HG02973 (cell line): ENCODE results near the gene HOXB5.

ENCODE experiments used
- ATAC-seq: cut with Tn5 transposase; IDR thresholded peaks from one replicate; pipeline ENCODE4 v1.9.1; 2021; ENCODE audit warnings: moderate library complexity; ENCODE audit not compliant: unreplicated experiment

HOXB5 gene

DNA sequence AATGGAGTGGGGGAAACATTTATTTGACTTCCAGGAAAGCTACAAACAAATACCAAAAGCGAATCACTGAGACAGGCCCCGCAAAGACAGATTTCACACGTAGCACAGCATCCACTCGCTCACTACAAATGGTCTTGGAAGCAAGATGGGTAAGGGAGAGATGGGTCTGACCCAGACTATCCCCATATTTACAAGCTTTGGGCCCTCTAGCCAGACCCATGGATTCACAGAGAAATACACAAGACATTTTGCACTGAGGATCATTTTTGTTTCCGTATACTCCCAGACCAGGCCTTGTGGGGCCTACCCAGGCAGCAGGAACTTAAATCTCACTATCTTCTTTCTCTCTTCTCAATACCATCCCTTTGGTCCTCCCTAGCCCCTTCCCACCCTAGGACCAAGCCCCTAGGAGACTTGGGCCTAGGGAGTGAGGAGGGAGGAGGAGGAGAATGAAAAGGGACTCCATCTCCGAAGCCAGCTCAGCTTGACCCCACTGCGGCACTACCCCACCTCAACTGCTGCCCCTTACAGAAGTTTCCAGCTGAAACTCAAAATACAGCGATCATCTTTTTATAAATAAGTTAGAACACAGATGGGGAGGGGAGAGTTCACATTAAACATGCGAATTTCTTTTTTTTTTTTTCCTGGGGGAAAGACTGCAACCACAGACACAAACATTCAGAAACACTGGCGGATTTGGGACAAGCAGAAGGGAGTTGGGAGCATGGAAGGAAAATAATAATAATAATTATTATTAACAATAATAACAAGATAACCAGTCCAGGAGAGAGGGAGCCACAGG, 2.1 kb downstream of the HOXB5 start:
- no peak for ATAC-seq

DNA sequence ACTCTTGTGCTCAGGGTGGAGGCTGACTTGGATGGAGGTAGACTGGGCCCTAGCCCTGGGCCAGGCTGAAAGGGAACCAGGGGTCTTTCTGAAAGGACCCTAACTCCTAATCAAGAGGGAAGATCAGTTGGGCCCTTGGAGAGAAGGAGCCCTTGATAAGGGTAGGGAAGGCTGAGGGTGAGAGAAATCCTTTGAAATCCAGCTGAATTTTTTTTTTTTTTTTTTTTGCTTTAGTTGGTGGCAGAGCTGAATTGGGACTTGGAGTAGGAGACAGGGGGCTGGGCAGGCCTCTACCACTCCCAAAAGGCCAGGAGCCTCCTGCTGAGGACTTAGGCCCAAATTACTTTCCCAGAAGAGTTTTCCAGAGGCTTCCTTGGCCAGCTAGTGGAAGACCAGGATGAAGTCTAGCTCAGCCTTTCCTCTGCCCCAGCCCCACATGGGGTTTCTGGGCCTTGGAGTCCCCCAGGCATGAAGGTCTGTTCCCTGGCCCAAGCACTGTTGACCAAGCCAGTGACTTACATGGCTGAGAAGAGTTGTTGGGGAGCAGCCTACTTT, 2.9 kb downstream of the HOXB5 start:
- no peak for ATAC-seq

DNA sequence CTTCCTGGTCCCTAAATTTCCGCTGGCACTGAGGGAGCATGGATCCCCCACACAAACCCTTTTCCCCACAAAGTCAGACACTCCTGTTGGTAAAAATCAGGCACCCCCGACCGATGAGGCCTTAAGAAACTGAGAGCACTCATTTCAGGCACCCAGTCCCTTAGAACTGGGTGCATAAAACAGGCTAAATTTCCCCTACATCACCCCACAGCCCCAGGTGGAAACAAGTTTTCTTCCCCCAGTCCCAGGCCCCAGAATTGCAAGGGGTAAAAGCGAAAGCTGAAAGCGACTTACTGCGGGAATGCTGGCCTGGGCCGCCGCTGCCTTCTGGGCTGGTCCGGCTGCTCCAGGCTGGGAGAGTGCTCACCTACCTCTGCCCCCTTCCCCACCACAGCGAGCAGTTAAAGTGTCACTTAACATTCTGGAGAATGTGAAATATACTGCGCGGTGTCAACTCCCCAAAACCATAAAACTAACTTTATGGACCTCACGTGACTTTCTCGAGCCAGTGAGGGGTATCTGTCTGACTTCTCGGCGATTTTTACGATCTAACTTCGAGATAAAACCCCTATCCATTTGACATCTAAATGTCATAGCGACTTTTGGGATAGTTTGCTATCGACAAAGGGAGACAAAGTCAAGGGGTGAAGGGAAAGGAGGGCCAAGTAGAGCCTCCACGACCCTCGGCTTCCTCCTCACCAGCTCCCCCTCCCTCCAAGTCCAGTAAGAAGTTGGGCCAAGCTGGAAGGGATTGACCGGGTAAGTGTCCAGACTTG, 3.6 kb downstream of the HOXB5 start, which contains the start of gene HOXB3:
TSS of gene HOXB3 (minus strand) at position 411 of the 776 bp plus-strand sequence. CDS start 37,767 bp downstream, outside the sequence.
- ATAC-seq = no peak

DNA sequence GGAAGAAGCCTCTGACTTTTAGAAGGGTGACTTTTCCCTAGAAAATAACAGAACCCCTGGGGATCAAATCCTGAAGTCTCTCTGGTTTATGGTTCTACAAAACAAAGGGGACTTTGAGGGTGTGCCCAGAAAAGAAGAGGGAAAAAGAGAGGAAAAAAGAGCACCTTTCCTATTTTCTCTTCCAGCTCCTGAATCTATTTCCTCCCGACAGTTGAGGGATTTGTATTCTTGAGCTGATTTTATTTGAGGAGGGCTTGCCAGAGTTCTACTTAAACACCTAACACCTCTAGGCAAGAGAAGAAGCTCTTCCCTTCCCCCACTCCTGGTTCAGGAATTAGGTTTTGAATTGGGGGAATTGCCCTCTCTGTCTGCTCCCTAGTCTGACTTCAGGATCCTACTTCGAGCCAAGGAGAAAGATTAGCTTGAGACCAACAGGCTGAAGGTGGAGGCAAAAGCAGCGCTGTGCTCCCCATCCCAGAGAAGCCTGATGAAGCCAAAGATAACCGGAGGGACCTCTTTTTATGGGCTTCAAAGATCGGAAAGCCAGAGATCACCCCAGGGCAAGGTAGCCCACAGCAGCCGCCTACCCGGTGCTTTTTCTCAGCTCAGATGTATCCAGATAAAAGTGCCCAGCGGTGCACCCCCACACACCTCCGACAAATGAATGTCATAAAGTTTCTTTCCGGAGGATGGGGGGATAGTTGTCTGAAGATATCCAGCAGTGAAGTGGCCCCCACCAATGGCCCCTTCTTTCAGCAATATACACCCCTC, 4.3 kb downstream of the HOXB5 start:
- ATAC-seq = no peak

DNA sequence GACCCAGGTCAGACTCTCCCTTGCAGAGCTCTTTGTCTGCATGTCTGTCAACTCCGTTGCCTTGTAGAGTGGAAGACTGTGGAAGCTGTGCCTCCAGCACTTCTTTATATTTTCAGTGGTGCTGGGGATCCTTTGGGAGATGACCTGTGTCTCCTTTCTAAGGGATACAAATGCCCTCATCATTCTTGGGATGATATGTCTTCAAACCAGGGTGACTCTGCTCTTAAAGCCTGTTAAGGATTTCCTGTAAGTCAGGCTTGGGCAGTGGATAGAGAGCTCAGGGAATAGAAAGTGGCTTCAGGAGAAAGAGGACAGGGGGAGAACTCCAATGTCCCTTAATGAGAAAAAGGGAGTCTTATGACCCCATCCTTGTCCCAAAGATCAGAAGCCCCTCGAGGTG, 5.1 kb downstream of the HOXB5 start:
- ATAC-seq = no peak

DNA sequence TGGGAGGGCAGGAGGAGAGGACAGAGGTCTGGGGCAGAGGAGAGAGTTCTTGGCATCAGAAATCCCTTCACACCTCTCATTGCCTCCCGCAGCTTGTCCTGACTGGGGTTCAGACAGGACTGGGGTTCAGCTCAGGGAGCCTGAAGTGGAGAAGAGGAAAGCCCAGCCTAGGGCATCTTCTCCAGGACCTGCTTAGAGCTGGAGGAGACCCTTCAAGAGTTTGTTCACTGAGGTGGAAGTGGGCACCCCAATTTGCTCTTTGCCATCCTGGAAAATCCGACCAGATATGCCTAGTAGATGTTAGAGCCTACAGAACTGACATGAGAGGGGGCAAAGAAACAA, 5.5 kb downstream of the HOXB5 start:
- ATAC-seq = no peak

DNA sequence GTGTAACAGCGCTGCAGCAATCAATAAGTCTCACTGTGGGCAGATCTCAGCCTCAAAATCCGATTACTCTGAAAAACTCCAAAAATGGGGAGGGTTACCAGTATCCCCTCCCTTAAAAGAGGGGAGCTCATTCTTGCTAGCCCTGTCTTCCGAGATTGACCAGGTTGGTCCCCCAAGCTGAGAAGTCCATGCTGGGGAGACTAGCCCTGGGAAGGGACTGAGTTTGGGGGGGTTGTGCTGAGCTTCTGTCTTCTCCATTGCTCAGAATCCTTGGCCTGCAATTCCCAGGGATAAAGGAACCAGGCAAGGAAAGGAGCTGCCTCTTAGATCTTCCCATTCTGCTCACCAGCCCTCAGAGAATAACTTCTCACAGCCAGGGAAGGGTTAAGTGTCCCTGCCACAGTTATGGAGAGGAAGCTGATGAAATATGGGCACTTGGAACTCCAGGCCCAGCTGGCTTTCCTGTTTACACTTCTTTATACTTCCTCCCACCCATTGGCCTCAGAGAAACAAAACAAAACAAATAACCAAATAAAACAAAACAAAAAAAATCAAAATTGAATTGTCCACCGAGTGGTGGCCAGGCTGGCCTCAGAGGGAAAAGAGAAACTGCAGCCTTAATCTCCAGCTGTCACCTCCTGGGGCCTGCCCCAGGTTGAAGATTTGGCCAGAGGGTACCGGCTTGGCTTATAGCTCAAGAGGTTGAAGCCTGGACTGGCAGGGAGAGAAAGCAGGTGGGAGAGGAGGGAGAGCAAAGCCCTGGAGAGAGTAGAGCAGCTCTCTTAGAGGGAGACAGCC, 6.1 kb downstream of the HOXB5 start:
- no peak for ATAC-seq

DNA sequence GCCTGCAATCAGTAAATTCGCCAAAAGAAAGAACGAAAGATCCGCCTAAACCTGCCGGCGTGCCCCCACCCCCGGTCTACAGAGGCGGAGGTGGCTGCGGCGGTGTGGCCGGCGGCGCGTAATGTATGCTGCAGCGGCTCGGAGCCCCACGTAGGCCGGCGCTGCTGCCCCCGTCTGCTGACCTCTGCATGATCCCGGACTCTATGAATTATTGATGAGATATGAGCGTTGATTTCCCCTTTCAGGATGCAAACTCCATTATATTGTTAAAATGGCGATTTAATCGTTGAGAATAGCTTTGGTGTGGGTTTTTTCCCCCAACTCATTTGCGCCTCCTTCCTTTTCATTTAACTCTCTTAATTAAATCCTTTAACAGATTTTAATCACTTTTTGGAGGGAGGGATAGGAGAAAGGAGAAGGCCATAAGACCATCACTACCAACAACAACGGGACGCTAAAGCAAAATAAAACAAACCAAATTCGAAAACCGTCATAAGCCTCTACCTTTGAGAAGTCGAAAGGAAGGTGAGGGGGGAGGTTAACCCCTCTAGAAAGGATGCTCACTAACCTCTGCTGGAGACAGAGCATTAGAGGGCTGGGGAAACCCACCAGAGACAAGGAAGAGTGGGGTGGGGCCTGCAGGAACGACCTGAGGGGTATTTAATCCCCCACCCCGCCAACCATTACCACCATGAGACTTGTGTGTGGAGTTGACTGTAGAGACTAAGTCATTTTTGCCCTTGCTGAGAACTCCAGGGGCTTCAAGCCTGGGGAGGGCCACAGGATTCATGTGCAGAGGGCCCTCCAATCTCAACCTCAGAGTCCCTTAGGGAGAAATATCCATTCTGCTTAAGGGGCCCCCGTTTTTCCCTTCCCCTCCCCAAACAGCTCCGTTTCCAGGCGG, 7.0 kb downstream of the HOXB5 start:
- no peak for ATAC-seq

DNA sequence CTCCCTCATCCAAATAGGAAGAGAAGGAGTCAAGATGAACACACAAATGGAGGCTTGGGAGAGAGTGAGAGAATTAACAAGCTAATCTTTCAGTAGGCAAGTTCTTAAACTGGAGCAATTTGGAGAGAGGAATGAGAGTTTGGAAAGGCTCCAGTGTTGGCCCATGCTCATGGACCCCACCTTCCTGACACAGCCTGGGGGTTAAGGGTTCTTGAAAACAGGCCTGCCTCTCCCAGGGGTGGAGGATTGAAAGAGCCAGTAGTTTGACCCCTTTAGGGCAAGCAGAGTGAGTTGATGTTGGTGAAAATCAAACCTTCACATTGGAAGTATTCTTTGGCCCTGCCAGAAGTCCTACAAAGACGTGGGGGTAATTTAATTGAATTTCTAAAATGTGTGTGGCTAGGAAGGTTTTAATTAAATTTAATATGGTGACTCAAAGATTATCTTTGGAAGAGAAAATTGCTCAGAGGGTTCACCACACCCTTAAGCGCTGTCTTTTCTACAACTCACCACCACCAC, 9.3 kb downstream of the HOXB5 start:
- no peak for ATAC-seq

DNA sequence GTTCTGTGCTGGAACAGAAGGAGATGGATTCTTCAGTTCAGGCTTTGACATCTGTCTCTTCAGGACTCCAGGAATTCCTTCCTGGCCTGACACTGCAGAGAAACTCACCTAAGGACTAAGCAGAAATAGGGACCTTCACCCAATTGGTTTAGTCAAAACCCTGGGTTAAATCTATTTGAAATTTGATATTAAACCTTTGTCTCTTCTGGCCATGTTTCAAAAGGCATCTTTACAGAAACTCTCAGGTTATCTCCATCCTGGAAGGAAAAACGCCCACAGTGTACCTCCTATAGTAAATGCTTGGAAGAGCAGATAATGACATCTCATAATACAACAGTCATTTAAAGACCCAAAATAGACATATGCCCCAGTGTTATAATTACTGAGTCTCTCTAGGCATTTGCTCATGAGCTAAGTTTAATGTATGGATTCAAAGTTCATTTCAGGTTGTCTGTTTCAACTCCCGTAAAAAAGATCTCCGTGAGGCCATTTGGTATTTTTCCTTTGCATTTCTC, 9.8 kb downstream of the HOXB5 start:
- no peak for ATAC-seq

DNA sequence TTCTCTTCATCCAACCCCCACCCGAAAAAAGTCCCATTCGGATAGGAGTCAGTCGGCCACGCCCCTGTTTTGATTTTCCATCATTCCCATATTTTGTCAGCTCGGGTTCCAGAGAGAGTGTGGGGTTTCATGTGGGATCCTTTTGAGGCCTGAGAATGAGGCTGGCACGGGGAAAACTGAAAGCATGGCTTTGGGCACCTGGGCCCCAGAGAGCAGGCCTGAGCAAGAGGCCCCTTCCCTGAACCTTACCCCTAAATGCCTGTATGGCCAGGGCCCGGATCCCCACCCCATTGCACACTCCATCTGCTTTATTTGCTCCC, 10.9 kb downstream of the HOXB5 start:
- ATAC-seq = no peak

DNA sequence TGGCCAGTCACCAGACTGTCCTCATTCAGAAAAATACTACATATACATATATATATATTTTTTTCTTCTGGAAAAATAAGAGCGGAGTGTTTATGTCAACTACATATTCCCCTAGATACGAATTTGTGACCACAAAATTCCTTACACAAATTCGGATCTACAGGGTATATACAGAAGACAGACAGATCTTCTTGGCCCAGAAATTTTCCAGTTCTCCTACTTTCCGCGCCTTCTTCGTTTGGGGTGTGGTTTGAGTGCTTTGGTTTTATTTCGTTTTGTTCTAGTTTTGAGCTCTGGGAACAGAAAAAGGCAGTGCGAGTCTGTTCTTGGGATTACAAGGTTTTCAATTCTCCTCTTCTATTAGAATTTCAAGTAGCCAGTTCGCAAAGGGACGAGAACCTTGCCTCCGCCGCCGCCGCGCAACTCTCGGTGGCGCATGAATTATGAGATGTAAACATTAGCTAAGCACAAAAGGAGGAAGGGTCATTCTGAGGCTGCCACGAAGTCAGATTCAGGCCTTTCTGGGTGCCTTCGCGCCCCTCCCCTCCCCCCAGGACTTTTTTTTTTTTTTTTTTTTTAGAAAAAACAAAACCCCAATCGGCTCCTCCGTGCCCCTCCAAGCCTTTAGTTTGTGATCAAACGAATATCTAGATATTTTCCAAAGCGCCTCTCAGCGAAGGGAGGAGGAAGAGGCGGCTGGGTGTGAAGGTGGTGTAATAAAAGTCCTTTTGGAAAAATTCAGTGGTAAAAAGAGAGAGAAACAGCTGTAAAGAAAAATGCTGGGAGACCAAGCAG, 13.6 kb downstream of the HOXB5 start:
- ATAC-seq = no peak

DNA sequence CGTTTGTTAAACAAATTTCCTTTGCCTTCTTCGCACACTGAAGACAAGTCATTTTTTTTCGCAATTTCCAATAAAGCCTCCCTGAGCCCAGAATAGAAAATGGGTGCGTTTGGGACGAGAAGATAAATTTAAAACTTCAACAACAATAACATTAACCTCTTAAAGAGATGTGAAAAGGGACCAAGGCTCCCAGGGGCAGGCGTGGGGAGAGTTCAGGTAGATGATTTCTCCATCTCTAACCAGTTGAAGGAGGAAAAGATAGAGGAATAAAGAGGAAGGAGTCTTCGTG, 14.2 kb downstream of the HOXB5 start:
- ATAC-seq = no peak

DNA sequence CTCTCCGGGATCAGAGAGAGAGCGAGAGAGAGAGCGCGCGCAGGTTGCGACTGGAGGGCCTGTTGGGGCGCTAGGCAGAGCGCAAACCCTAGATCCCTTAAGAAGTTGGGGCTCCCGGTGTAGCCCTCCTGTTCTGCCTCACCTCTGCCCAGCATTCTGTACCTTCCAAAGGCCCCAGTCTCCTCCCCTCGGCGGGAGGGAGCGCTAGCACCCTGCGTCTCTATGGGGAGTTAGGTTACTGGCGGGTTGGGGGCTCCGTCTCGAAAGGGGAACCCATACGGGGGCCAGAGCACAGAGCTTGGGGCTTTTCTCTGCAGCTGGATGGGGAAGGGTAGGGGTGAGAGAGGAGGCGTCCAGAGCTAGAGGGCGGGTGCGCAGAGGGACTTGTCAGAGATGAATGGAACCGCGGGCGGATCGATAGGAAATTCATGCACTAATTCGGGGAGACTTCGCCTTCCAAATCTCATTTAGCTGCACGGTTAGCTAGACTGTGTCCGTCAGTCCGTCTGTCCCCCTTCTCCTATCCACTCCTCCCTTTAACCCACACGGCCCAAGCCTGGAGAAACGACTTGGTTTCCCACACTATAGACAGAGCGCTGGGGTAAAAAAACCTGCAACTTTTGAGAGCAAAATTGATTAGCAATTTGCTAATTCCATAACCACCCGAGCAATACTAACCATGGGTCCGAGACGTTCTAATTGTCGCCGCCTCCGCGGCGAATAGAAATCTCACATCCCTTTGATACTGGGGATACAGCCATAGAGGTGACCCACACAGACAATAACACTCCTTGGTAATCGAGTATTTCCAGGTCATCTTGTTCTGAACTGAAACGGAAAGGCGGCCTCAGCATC, 14.7 kb downstream of the HOXB5 start:
- no peak for ATAC-seq

DNA sequence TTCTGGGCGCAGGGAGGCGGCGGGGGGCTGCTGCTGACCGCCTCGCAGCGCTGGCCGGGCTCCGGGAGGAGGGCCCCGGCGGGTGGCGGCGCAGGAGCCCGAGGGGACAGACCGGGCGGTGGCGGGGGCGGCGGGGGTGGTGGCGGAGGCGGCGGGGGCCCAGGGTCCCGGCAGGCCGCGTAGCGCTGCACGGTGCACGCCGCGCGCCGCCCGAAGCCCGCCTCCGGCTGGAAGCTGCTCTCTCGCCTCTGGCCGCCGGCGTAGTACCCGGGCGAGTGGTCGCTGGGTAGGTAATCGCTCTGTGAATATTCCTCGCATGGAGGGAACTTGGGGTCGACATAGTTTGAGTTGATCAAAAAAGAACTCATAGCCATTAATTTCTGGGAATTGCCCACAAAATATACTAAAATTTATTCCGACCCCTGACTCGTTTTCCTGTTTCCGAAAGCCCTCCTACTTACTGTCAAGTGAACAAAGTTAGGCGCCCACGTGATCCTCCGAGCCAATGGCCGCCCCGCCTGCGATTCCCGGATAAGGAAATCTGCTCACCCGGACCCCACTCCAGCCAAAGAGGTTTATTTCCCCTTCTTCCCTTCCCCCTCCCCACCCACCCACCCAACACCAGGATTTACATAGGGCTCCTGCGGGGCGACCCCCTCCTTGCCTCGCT, 15.5 kb downstream of the HOXB5 start, which contains the start of gene HOXB4:
TSS of gene HOXB4 (minus strand) at position 405 of the 670 bp plus-strand sequence. CDS start at position 374, 31 bp downstream.
- ATAC-seq = no peak

DNA sequence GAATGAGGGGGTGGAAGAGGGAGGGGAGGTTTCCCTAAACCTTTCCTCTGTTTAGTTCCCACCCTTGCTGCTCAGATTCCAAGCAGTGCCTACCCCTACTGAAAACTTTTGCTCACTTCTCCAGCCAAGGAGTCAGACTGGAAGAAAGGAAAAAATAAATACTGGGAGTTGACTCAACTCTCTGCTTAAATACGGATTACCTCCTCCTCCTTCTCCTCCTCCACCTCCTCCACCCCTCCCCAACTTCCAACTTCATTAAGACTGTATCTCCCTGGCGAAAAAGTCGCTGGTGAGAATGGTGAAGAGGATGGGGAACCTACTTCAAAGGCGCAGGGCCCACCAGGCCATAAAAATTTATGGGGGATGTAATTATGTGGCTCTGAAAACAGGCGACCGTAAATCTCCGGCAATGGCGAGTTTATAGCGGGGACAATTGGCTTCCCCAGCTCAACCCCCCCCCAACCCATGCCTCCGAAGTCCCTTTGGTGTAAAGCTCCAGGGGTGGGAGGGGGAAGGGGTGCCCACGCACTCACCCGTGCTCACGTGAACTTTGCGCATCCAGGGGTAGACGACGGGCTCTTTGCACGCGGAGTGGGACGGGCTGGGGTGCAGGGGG, 16.1 kb downstream of the HOXB5 start:
- no peak for ATAC-seq
